ENCODE results near the gene TEX38.

The TEX38 gene

GRCh38 chr1:46646331-46646730 lies 25.3 kb upstream of the TEX38 start:
- Histone ChIP-seq H2AFZ (ENCODE audit: low read depth, low read length) (no peak overlapping the region), H3K9me3 (ENCODE audit: insufficient read depth, low read length) (no peaks in the 10 kb centered on the region), H3K4me1 (ENCODE audit: low read length) (peaks cover 4% of the 10 kb centered on the region; the same call in 1 of the 2 replicates), H3K27me3 (ENCODE audit: low read depth, low read length) (no peaks in the 10 kb centered on the region), H3K36me3 (replicated peaks; ENCODE audit: low read depth, low read length) (peaks cover 22% of the 10 kb centered on the region), H4K20me1 (ENCODE audit: insufficient read depth, low read length) (no peaks in the 10 kb centered on the region), H3K9ac (ENCODE audit: low read length) (no peak overlapping the region), H3K4me2 (ENCODE audit: low read length) (no peak overlapping the region), H3K4me3 (ENCODE audit: low read length) (no peak overlapping the region), H3K79me2 (ENCODE audit: low read length) (no peaks in the 10 kb centered on the region), H3K27ac (ENCODE audit: low read length) (no peak overlapping the region)
- TF ChIP-seq EZH2phosphoT487 (IDR thresholded peaks at IDR 0.05; ENCODE audit: low read depth): no peak
- TF ChIP-seq, protein P1, sequence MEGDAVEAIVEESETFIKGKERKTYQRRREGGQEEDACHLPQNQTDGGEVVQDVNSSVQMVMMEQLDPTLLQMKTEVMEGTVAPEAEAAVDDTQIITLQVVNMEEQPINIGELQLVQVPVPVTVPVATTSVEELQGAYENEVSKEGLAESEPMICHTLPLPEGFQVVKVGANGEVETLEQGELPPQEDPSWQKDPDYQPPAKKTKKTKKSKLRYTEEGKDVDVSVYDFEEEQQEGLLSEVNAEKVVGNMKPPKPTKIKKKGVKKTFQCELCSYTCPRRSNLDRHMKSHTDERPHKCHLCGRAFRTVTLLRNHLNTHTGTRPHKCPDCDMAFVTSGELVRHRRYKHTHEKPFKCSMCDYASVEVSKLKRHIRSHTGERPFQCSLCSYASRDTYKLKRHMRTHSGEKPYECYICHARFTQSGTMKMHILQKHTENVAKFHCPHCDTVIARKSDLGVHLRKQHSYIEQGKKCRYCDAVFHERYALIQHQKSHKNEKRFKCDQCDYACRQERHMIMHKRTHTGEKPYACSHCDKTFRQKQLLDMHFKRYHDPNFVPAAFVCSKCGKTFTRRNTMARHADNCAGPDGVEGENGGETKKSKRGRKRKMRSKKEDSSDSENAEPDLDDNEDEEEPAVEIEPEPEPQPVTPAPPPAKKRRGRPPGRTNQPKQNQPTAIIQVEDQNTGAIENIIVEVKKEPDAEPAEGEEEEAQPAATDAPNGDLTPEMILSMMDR (IDR thresholded peaks at IDR 0.05; ENCODE audit: low read depth, low read length): no peak

GRCh38 chr1:46646844-46647243 lies 24.8 kb upstream of the TEX38 start:
- Histone ChIP-seq H3K9me3 (ENCODE audit: insufficient read depth, low read length) (no peaks in the 10 kb centered on the region), H2AFZ (ENCODE audit: low read depth, low read length) (no peak overlapping the region), H3K79me2 (ENCODE audit: low read length) (no peaks in the 10 kb centered on the region), H3K4me3 (ENCODE audit: low read length) (no peak overlapping the region), H3K4me2 (ENCODE audit: low read length) (no peak overlapping the region), H3K27ac (ENCODE audit: low read length) (no peak overlapping the region), H3K36me3 (replicated peaks; ENCODE audit: low read depth, low read length) (peaks cover 22% of the 10 kb centered on the region), H4K20me1 (ENCODE audit: insufficient read depth, low read length) (no peaks in the 10 kb centered on the region), H3K9ac (ENCODE audit: low read length) (no peak overlapping the region), H3K4me1 (ENCODE audit: low read length) (peaks cover 4% of the 10 kb centered on the region; the same call in 1 of the 2 replicates), H3K27me3 (ENCODE audit: low read depth, low read length) (no peaks in the 10 kb centered on the region)
- TF ChIP-seq, protein P1 (IDR thresholded peaks at IDR 0.05; ENCODE audit: low read depth, low read length): no peak
- TF ChIP-seq EZH2phosphoT487 (IDR thresholded peaks at IDR 0.05; ENCODE audit: low read depth): no peak

DNA sequence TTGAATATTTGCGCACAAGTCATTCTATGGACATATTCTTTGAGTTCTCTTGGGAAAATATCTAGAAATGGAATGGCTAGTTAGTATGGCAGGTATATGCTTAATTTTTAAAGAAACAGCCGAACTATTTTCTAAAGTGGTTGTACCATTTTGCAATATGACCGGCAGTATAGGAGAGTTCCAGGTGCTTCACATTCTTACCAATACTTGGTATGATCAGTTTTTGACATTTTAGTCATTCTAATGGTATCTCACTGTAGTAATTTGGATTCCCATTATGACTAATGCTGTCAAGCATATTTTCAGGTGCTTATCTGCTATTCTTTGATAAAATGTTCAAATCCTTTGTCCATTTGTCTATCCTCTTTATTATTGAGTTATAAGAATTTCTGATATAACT lies 24.0 kb upstream of the TEX38 start:
- Histone ChIP-seq H3K4me3 (ENCODE audit: low read length) (no peak overlapping the region), H3K36me3 (replicated peaks; ENCODE audit: low read depth, low read length) (peaks cover 22% of the 10 kb centered on the region), H3K4me1 (ENCODE audit: low read length) (peaks cover 4% of the 10 kb centered on the region; the same call in 1 of the 2 replicates), H3K9ac (ENCODE audit: low read length) (no peak overlapping the region), H3K4me2 (ENCODE audit: low read length) (no peak overlapping the region), H2AFZ (ENCODE audit: low read depth, low read length) (no peak overlapping the region), H3K9me3 (ENCODE audit: insufficient read depth, low read length) (no peaks in the 10 kb centered on the region), H4K20me1 (ENCODE audit: insufficient read depth, low read length) (no peaks in the 10 kb centered on the region), H3K27me3 (ENCODE audit: low read depth, low read length) (no peaks in the 10 kb centered on the region), H3K79me2 (ENCODE audit: low read length) (no peaks in the 10 kb centered on the region), H3K27ac (ENCODE audit: low read length) (no peak overlapping the region)
- no peak for TF ChIP-seq EZH2phosphoT487 (IDR thresholded peaks at IDR 0.05; ENCODE audit: low read depth)
- TF ChIP-seq, protein P1 (IDR thresholded peaks at IDR 0.05; ENCODE audit: low read depth, low read length): no peak

DNA sequence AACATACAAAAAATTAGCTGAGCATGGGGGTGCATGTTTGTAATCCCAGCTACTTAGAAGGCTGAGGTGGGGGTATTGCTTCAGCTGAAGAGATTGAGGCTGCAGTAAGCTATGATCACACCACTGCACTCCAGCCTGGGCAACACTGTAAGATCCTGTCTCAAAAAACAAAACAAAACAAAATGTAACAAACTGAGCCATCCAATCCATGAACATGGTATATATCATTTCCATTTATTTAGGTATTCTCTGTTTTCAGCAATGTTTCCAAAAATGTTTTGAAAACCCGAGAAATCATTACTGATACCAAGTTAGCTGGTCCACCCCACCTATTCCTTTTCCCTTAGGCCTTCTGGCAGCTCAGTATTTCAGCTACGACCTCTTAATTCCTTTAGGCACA lies 21.9 kb upstream of the TEX38 start:
- Histone ChIP-seq H3K4me1 (ENCODE audit: low read length) (peaks cover 4% of the 10 kb centered on the region; the same call in 1 of the 2 replicates), H2AFZ (ENCODE audit: low read depth, low read length) (no peak overlapping the region), H3K27me3 (ENCODE audit: low read depth, low read length) (no peaks in the 10 kb centered on the region), H3K36me3 (replicated peaks; ENCODE audit: low read depth, low read length) (peaks cover 22% of the 10 kb centered on the region), H3K27ac (ENCODE audit: low read length) (no peak overlapping the region), H3K9me3 (ENCODE audit: insufficient read depth, low read length) (no peaks in the 10 kb centered on the region), H4K20me1 (ENCODE audit: insufficient read depth, low read length) (no peaks in the 10 kb centered on the region), H3K79me2 (ENCODE audit: low read length) (no peaks in the 10 kb centered on the region), H3K4me2 (ENCODE audit: low read length) (no peak overlapping the region), H3K4me3 (ENCODE audit: low read length) (no peak overlapping the region), H3K9ac (ENCODE audit: low read length) (no peak overlapping the region)
- no peak for TF ChIP-seq EZH2phosphoT487 (IDR thresholded peaks at IDR 0.05; ENCODE audit: low read depth)
- TF ChIP-seq, protein P1 (IDR thresholded peaks at IDR 0.05; ENCODE audit: low read depth, low read length): no peak
